Neural progenitor cell (in vitro differentiated cells): ENCODE data around the gene SMYD3. TPM values are rescaled to one million over a fixed set of nuclear protein-coding genes. Genes with fewer than 3 reads are reported as not detected.

Experiments used
- DNase-seq: peaks from one replicate; pipeline ENCODE4 v3.0.0-alpha.2; 2016; ENCODE audit warnings: low spot score
- H2AFZ ChIP-seq: fragments of 200-600 bp; sonication (generic); replicated peaks from 2 replicates; pipeline ENCODE4 v1.6.1; 2016; ENCODE audit warnings: antibody characterized with exemption
- H3F3A ChIP-seq: fragments of 200-600 bp; sonication (generic); 2 replicates; pipeline ENCODE4 v1.6.1; 2016; ENCODE audit warnings: antibody characterized with exemption, low read depth
- H3K27ac ChIP-seq: fragments of 200-600 bp; sonication (generic); 2 replicates; pipeline ENCODE4 v1.5.1; 2016; ENCODE audit warnings: mild to moderate bottlenecking
- H3K27me3 ChIP-seq: fragments of 200-600 bp; sonication (generic); 2 replicates; pipeline ENCODE4 v1.6.1; 2016; ENCODE audit warnings: mild to moderate bottlenecking, moderate library complexity
- H3K36me3 ChIP-seq: fragments of 200-600 bp; sonication (generic); 2 replicates; pipeline ENCODE4 v1.5.1; 2016
- H3K4me1 ChIP-seq: fragments of 200-600 bp; sonication (generic); 2 replicates; pipeline ENCODE4 v1.6.1; 2016; ENCODE audit warnings: mixed run types
- H3K4me2 ChIP-seq: fragments of 200-600 bp; sonication (generic); 2 replicates; pipeline ENCODE4 v1.6.1; 2016
- H3K4me3 ChIP-seq: fragments of 200-600 bp; sonication (generic); 2 replicates; pipeline ENCODE4 v1.5.1; 2016
- H3K79me2 ChIP-seq: fragments of 200-600 bp; sonication (generic); 2 replicates; pipeline ENCODE4 v1.6.1; 2016; ENCODE audit warnings: low read depth
- H3K9ac ChIP-seq: fragments of 200-600 bp; sonication (generic); 2 replicates; pipeline ENCODE4 v1.6.1; 2016
- H3K9me3 ChIP-seq: fragments of 200-600 bp; sonication (generic); 2 replicates; pipeline ENCODE4 v1.5.1; 2016; ENCODE audit warnings: low read depth
- H4K20me1 ChIP-seq: fragments of 200-600 bp; sonication (generic); 2 replicates; pipeline ENCODE4 v1.6.1; 2016; ENCODE audit warnings: low read depth
- H3K27ac Mint-ChIP-seq: 3 replicates; pipeline ENCODE4 v1.8.0; 2021; ENCODE audit warnings: mixed read lengths
- H3K27me3 Mint-ChIP-seq: 2 replicates; pipeline ENCODE4 v1.8.0; 2022; ENCODE audit warnings: low read depth, mild to moderate bottlenecking, inconsistent platforms, moderate library complexity, mixed read lengths; ENCODE audit not compliant: insufficient read depth
- H3K36me3 Mint-ChIP-seq: 3 replicates; pipeline ENCODE4 v1.8.0; 2021; ENCODE audit warnings: mixed read lengths
- H3K4me1 Mint-ChIP-seq: 3 replicates; pipeline ENCODE4 v1.8.0; 2021; ENCODE audit warnings: mixed read lengths
- H3K4me3 Mint-ChIP-seq: 3 replicates; pipeline ENCODE4 v1.8.0; 2021; ENCODE audit warnings: mild to moderate bottlenecking, moderate library complexity, mixed read lengths
- H3K9me3 Mint-ChIP-seq: 3 replicates; pipeline ENCODE4 v1.8.0; 2020; ENCODE audit warnings: mixed read lengths
- CTCF ChIP-seq: fragments of 200-600 bp; sonication (generic); IDR thresholded peaks from 2 replicates; pipeline ENCODE4 v1.5.1; 2017; ENCODE audit warnings: antibody characterized with exemption, mild to moderate bottlenecking
- EZH2 ChIP-seq: fragments of 200-600 bp; sonication (generic); IDR thresholded peaks from 2 replicates; pipeline ENCODE4 v1.6.1; 2017; ENCODE audit warnings: antibody characterized with exemption, mild to moderate bottlenecking, moderate library complexity
- EZH2phosphoT487 ChIP-seq: fragments of 200-600 bp; sonication (generic); IDR thresholded peaks from 2 replicates; pipeline ENCODE4 v1.6.1; 2017; ENCODE audit warnings: antibody characterized with exemption
- total RNA-seq: library from RNA; depleted of rRNA; stranded (reverse); fragments of >200 nt; gene quantifications from 2 replicates; pipeline ENCODE4 v1.2.3, GENCODE V29; 2015; ENCODE audit warnings: low replicate concordance

The SMYD3 gene
- total RNA-seq, 1 donor from 2014 or later: 43.2 TPM

GRCh38 chr1:245805532-245805931 is 701.5 kb downstream of the SMYD3 start:
- Histone ChIP-seq H4K20me1 (no peaks in the 10 kb centered on the region), H2AFZ (no peak overlapping the region), H3K4me3 (no peak overlapping the region), H3K4me2 (no peak overlapping the region), H3K36me3 (no peaks in the 10 kb centered on the region), H3K79me2 (no peaks in the 10 kb centered on the region), H3K27me3 (no peaks in the 10 kb centered on the region), H3K9me3 (no peaks in the 10 kb centered on the region), H3K9ac (no peak overlapping the region), H3K27ac (no peak overlapping the region), H3F3A (peaks cover 11% of the 10 kb centered on the region), H3K4me1 (peaks cover 15% of the 10 kb centered on the region)
- Mint-ChIP-seq H3K4me3 (no peak overlapping the region), H3K36me3 (no peaks in the 10 kb centered on the region), H3K4me1 (peaks cover 5% of the 10 kb centered on the region), H3K27ac (no peak overlapping the region), H3K27me3 (peaks cover 2% of the 10 kb centered on the region), H3K9me3 (no peaks in the 10 kb centered on the region)
- TF ChIP-seq CTCF: no peak
- TF ChIP-seq EZH2: no peak
- TF ChIP-seq EZH2phosphoT487: no peak
- no peak for DNase-seq

- Mint-ChIP-seq H3K9me3 (no peaks in the 10 kb centered on the region), H3K27me3 (peaks cover 2% of the 10 kb centered on the region), H3K36me3 (no peaks in the 10 kb centered on the region), H3K4me3 (no peak overlapping the region), H3K4me1 (no peaks in the 10 kb centered on the region), H3K27ac (no peak overlapping the region)
- Histone ChIP-seq H3K79me2 (no peaks in the 10 kb centered on the region), H3K27me3 (no peaks in the 10 kb centered on the region), H2AFZ (no peak overlapping the region), H3F3A (peaks cover 8% of the 10 kb centered on the region), H3K4me2 (no peak overlapping the region), H3K27ac (no peak overlapping the region), H3K4me3 (no peak overlapping the region), H3K9me3 (no peaks in the 10 kb centered on the region), H3K9ac (no peak overlapping the region), H3K4me1 (peaks cover 11% of the 10 kb centered on the region), H4K20me1 (no peaks in the 10 kb centered on the region), H3K36me3 (no peaks in the 10 kb centered on the region)
- DNase-seq: no peak
- TF ChIP-seq CTCF (no peak), EZH2 (no peak), EZH2phosphoT487 (no peak)
Observed at GRCh38 chr1:245804696-245805095, 702.4 kb downstream of the SMYD3 start.

- Mint-ChIP-seq H3K4me3 (no peak overlapping the region), H3K27me3 (peaks cover 2% of the 10 kb centered on the region), H3K9me3 (no peaks in the 10 kb centered on the region), H3K4me1 (no peaks in the 10 kb centered on the region), H3K36me3 (no peaks in the 10 kb centered on the region), H3K27ac (no peak overlapping the region)
- Histone ChIP-seq H3K27me3 (no peaks in the 10 kb centered on the region), H3K27ac (no peak overlapping the region), H3F3A (no peaks in the 10 kb centered on the region), H3K4me3 (no peak overlapping the region), H4K20me1 (no peaks in the 10 kb centered on the region), H3K9ac (no peak overlapping the region), H3K9me3 (no peaks in the 10 kb centered on the region), H2AFZ (no peak overlapping the region), H3K4me1 (peaks cover 2% of the 10 kb centered on the region), H3K4me2 (no peak overlapping the region), H3K79me2 (no peaks in the 10 kb centered on the region), H3K36me3 (no peaks in the 10 kb centered on the region)
- DNase-seq: no peak
- TF ChIP-seq EZH2phosphoT487: no peak
- TF ChIP-seq EZH2: no peak
- no peak for TF ChIP-seq CTCF
Observed at GRCh38 chr1:245803666-245804037, 703.4 kb downstream of the SMYD3 start.
